HG03135 (cell line): Measurements from ENCODE around the gene KCTD16.

Source experiments
- ATAC-seq: cut with Tn5 transposase; IDR thresholded peaks from one replicate; pipeline ENCODE4 v1.9.1; 2021; ENCODE audit warnings: mild to moderate bottlenecking, moderate library complexity; ENCODE audit not compliant: unreplicated experiment

Gene KCTD16

DNA sequence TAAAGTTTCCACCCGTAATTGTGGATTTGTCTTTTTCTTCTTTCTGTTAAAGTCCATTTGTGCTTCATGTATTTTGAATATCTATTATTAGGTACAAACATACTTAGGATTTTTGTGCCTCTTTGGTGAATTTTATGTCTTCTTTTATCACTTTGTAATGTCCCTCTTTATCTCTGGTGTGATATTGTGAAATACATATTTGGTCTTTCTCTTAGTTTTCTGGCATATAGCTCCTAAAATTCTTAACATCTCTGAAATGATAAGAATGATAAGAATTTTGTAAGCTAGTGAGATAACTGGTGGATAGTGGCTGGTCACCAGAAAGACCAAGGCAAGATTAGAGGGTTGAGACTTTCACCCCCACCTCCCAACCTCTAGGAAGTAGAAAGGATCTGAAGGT is 111.1 kb downstream of the KCTD16 start:
- ATAC-seq, result no peak

DNA sequence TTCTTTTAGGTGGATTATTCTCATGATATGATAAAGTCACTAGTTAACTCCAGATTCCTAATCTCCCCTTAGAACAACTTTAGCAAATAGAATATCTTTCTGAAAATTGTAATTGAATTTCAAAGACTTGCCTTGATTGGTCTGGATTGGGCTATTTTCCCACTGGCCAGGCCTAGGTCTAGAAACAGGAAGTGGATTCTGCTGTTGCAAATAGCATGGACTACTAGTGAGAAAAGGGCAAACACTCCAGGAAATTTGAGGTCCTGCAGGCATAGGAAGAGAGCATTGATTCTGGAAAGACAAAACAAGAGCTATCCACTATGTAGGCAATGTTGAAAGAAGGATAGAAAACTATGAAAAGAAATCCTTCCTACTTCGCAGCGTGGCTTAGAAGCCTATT is 113.4 kb downstream of the KCTD16 start:
- ATAC-seq, result no peak

DNA sequence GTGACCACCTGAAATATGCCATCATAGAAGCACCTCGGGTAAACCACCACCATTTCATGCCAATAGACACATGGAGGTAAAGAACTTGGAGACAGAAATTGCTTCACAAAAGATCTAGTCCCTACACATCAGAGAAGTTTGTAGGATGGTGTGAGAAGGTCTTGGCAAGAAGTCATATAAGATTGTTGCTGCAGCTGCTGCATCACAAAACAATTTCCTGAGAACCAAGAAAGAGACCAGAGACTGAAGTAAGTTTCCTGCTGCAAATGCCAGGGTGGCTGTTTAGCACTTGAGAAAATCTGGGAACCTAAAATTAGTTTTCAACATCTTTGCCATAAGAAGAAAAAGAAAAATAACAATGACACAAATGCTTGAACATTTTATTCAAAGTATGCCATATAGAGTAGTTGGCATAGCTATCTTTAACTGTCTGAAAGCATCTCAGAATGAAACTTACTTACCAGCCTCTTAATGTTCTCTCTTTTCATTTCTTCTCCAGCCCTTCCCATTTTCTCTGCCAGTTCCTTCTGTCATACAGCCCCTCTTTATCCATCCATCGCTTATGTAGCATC is 114.3 kb downstream of the KCTD16 start:
- ATAC-seq, result no peak

DNA sequence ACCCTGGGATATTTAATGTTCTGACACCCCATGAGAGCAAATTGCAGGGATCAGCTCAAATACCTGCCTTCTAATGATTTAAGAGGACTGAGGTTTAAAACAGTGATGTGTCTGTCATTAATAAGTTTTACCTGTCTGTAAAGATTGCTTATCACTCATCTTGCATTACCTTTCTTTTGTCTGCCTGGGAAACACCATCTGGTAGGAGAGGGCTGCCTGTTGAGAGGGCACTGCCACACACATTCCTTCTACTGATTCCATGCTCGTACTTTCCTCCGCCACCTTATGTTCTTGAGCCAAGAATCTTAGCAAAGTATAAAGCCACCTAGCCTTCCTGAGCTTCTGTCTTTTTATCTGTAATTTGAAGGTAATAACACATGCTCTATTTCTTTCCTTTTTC is 118.6 kb downstream of the KCTD16 start:
- ATAC-seq, result no peak

DNA sequence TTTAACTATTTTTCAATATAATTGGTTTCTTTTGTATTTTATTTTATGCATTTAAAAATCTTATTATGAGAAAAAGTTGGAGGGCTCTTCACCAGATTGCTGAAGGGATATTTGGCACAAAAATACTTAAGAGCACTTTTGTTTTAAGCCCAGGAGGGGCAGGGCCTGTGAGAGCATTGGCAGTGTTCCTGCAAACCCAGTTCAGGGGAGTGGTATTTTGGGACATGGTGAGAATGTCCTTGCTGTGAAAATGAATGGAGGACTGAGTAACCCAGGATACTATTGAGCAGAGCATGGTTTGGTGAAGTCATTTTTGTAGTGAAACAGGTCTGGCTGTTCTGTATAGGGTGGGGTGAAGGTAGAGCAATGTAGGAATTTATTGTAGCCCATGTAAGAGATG is 121.4 kb downstream of the KCTD16 start:
- no peak for ATAC-seq

DNA sequence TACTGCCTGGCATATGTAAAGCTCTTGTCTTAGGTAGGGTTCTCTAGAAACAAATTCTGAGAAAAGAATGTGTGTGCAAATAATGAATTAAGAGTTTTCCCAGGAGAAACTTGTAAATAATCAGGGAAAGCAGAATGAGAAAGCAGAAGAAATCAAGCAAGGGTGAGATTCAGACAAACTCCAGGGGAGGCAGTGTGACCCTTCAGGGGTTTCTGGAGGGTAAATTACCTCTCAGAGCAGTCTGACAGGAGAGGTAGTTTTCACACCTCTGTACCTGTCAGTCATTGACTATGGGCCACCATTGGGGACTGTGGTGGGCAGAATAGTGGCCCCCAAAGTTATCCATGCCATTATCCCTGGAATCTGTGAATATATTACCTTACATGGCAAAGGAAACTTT is 124.6 kb downstream of the KCTD16 start:
- no peak for ATAC-seq

DNA sequence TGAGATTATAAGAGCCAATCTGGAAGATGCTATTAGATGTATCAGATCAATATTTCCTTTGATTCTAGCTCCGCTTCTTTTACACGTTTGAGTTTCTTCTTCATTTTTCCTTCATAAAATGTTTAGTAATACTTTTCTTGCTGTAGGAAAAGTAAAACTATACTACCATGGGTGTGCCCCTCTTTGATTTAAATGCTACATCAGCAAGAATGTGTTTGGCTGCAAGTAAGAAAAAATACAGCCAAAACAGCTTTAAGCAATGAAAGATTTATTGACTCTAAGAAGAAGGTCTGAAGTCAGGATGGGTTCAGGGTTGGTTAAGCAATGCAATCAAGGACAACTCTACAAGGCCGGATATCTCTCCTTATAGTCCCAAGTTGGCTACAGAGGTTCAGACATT is 126.4 kb downstream of the KCTD16 start:
- ATAC-seq, result no peak

DNA sequence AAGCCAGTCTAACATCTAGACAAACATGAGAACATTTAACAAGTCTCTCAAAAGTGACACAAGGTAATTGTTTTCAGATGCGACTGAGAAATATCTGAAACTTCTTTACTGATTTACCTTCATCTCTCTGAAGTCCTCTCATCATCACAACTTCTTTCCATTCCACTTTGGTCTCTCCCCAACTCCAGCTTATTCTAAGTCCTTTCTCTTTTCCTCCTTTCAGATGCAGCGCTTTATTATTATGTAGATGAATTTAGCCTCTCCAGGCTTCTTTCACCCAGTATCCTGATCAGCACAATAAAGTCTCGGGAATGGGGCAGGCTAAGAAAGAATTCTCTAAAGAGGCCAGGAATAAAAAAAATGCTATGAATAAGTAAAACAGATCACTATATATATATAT is 128.0 kb downstream of the KCTD16 start:
- no peak for ATAC-seq

DNA sequence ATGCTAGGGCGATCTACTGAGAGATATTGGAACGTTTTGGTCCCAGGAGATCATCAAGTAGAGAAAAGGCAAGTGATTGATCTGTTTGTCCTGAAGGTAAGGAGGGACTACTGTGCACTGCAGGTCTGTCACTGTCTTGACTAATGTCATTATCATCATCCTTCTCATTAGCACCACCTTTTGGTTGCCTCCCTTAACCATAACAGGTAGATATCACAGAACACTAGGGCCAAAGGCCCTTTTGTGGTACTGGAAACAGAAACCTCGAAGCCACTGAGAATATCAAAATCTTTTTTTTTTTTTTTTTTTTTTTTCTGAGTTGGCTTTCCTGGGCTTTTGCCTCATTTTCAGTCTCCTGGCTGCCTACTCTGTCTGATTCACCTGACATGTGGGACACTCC is 134.0 kb downstream of the KCTD16 start:
- no peak for ATAC-seq

DNA sequence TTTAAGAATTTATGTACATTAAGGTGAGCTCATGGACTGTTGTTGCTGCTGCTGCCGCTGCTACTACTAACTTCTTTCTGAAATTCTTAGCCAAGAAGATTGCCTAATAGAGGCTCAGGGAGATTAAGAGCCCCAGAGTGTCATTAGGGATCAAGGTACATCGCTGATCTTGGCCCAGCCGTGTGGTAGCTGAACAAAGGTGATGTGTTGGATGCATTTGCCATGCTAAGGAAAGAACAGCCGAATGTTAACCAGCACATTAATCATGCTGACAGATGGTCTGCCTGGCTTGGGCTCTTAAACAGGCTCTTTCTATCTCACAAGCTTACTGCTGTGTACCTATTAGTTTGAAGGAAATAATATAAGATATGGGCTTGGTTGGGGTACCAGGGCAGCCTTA is 137.1 kb downstream of the KCTD16 start:
- ATAC-seq, result no peak

DNA sequence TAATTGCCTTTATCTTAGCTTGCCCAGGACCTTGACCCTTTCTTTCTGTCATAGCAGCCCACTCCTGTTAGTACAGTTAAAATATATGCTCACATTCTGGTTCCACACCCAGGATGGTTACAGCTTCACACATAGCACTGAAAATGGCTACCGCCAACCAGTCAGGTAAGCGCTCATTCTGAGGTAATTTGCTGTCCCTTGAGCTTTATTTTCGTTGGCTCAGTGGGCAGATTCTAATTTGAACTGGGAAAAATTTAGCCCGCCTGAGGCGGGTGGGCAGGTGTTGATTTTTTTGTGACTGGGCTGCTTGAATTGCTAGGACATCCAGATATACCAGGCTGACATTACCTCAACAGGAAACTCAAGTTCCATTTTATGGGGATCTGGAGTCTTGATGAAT is 137.5 kb downstream of the KCTD16 start:
- ATAC-seq, result no peak

DNA sequence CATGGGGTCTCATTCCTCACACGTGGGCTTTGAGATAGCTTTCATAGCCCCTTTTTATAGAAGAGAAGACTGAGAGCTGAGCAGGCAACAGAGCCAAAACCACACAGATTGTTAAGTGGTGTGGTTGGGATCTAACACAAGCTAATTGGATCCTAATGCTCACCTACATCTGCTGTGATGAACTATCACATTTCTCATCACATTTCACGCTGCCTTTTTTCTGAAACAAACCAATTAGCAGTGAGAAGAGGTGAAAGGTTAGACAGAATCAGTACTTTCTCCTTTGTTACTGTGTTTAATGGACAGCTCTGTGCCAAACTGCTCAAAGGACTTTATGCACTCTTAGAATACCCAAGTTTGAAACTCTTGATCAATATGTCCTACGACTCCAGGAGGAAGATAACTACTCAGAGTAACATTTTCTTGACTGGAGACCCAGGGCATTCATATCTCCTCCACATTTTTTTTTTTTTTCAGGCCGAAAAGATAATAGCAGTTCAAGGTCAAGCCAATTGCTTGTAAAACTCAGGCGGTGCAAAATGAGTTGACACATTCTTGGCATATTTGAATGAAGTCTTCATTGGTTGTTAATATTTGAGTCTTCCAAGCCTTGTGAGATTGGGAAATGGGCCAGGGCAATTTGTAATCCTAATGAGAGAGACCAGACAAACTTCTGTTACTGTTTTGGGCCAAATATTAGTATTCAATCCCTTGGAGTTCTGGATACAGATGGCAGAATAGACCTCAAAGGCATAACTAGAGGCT is 138.4 kb downstream of the KCTD16 start:
- no peak for ATAC-seq

DNA sequence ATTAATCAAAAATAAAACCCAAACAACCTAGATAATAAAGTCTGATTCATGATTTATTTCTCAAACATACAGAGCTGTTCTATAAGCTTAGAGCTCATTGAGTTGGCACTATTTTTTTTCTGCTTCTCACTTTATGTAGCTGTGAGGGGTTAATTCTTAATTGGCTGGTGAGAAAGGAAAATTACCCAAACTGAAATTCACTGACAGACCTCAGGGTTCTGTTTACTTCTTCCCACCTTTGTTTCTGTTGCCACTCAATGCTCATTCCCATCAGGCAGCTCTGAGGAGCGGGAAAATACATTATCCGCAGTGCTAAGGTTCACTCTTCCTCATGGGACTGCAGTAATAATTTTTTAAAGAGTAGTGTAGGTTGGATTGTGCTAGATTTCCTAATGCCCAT is 139.9 kb downstream of the KCTD16 start:
- no peak for ATAC-seq

DNA sequence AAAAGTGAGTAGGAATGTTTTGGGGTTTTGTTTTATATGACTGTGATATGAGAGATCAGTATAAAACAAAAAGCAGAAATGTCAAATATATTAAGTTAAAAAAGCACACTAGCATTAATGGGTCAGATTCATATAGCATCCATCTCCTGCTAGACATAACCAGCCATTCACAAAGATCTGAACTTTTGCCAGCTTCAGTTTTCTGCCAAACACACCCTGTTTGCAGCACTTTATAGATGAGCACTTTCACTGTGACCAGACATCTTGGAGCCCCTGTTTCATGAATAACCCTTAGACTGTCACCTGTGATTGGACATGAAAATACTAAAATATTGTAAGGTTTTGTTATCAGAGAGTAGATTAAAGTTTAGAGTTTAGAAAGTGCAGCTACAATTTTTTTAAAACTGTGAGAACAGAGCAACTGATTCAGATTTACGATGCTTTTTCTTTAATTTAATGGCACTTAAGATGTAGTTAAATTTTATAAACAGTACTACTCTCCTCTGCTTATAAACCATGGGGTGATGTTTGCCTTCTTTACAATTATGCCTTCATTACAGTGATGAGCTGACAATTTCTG is 142.6 kb downstream of the KCTD16 start:
- no peak for ATAC-seq

DNA sequence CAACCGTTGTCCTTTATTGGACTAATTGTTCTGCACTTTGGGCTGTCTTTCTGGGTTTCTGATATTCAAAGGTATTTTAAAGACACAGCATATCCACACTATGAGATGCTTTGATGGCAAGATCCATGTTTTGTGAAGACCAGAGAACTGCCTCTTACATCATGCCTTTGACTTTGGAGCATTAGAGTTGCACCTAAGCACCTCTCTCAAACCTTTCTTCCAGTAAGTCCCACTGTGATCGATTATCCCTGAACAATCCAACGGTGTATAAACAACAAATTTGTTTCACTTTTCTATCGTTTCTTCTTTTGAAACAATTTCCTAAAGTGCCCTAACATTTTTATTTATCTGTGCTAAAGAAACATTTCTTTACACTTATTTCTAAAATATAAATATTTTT is 144.4 kb downstream of the KCTD16 start:
- no peak for ATAC-seq

DNA sequence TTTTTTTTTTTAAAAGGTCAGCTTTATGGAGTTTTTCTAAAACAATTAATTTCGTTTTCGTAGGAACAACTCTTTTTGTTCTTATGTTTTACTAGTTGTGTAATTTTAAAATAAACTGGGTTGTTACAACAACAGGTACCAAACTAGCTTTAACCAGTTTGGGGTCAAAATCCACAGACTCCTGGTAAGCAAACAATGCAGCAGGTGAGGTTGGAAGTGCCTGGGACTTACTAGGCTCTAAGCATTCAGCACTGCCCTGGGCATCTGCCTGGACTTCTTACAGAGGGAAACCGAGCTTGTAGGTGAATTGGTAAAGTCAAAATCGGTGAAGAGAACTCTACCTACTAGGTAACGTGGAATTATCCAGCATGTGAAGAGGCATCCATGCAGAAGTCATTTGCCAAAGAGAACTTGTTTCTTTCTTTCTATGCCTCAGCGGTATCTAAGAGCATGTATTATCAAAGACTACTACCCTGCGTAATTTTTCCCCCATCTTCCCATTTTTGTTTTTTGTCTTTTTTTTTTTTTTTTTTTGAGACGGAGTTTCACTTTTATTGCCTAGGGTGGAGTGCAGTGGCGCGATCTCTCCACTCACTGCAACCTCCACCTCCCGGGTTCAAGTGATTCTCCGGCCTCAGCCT is 145.4 kb downstream of the KCTD16 start:
- no peak for ATAC-seq

DNA sequence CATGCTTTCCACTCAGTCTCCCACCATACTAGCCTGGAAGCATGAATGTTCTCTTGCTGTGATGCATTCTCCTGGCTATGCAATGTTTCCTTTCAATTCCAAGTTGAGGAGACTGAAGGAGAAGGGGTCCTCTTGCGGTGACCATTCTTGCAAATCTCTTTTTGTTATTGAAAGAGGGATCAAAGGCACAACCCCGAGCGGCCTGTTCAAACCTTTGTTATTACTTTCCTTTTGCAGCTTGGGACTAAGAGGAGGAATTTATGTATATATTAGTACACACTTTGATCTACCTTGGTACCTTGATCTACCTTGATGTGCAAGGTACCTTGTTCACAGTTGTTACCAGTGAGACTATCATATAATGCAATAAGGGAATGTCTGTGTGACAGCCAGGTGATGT is 147.3 kb downstream of the KCTD16 start:
- no peak for ATAC-seq

DNA sequence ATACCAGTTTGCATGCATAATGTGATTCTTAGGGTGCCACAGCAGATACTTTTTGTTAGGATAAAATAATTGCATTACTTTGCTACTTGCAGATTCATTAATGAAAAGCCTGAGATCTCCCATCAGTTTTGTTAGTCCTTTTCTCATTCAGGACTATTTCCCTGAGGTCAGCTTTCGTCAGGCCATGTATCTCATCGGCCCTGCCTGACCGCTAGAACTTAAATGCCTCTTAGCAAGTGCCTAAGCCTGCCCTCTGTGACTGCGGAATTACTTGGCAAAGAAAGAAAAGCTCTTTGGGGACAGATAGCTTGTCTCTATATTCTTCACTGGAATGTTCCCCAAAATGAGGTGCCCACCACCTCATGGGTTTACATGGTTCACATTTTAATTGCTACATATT is 147.8 kb downstream of the KCTD16 start:
- ATAC-seq, result no peak

DNA sequence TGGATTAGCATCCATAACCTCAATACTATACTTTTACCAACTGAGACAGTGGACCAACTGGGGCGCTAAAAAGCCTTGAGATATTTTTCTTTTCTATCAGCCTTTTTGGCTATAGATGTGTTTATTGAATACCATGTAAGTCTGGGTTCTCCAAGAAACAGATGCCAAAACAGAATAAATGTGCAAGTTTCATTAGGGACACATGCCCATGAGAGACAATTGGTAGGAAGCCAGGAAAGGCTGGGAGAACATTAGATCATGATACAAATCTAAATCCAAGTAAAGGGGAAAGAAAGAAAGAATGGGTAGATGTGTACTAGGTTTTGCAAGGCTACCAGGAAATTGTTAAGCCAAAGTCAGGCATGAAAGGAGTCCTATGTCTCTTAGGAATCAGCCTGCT is 152.5 kb downstream of the KCTD16 start:
- ATAC-seq, result no peak

DNA sequence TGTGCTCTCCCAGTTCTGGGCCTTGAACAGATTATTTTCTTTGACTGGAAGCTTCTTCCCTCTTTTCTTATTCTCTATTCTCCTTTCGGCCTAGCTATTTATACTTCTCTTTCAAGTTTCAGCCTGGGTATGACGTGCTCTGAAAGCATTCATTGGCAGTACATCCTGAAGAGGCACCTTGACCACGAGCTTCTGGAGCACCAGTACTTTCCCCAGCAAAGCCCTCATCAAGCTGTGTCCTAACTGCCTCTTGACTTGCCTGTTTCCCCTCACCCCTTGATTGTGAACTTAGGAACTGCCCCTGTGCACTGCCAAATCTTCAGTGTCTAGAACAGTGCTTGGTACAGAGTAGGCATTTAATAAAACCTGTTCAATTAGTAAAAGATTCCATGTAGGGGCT is 154.9 kb downstream of the KCTD16 start:
- no peak for ATAC-seq

DNA sequence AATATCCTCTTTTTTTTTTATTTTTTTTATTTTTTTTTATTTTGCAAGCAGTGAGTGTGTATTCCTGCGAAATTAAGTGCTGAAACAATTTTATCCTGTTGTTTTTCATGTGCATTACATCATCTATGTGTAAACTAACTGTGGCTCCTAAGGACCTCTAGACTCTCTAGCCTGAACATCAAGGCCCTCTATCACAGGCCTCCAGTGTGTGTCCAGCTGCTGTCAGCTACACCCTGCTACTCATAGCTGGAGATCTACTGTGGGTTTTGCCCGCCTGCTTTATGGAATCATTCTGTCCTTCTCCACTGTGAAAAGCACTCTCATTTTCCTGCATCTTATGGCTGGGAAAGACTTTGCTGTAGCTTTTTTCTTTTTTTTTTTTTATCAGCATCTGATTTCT is 157.8 kb downstream of the KCTD16 start:
- no peak for ATAC-seq

DNA sequence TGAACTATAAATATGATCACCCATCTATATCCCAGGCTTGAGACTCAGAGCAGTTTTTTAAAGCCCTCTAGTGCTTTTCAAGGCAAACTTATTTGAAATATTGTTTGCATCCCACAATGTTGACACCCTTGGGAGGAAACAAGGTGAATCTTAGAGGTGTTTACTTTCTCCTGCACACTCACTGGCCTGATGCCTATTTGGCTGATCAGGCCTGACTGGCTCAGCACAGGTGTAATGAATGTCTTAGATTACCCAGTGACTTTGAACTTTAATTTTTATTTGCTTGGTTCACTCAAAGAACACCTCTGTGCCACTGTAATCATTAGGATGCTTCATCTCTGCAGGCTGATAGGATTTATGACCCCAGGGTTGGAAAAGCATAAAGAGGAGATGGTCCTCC is 158.3 kb downstream of the KCTD16 start:
- ATAC-seq, result no peak
